LHCN-M2 (cell line): ENCODE data around the gene GPD1. TPM values are rescaled to one million over a fixed set of nuclear protein-coding genes. Genes with fewer than 3 reads are reported as not detected.

ENCODE experiments used
- DNase-seq: peaks from one replicate; pipeline ENCODE4 v3.0.0-alpha.2; 2012; ENCODE audit warnings: low read depth
- polyA plus RNA-seq: library from polyadenylated mRNA; unstranded; fragments of >200 nt; gene quantifications from one replicate; pipeline ENCODE4 v1.2.1, GENCODE V29; 2012; ENCODE audit warnings: missing spikeins
- total RNA-seq: library from RNA; depleted of rRNA; stranded (reverse); fragments of >200 nt; gene quantifications from 2 replicates; pipeline ENCODE4 v1.2.3, GENCODE V29; 2014; rRNA removed

GPD1 gene
- total RNA-seq: 0.17 TPM in 1 of 2 replicates, not detected in the other
- 0.21 TPM for polyA plus RNA-seq

DNA sequence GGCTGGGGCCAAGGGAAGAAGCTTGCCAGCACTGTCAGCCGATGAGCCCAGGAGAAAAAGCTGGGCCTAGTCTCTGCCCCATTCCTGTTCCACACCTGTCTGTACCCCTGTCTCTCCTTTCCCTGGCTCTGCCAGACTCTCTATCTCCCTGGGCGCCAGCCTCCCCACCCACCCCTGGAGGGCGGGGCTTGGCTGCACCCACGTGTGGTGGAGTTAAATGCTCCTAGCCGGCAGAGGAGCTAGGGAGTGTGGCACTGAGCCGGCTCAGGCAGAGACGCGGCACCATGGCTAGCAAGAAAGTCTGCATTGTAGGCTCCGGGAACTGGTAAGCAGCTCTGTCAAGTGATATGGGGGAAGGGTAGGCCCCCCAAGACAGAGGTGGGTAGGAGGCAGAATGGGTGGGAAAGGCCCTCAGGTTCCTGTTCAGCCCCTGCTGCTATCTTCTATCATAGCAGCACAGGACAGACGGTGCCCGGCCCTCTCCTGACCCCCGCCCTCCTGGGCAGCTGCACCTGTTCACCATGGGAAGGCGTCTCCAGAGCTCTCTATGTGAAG, at the start of gene GPD1:
Gene GPD1, plus strand, starts transcription at position 242 of the 555 bp plus-strand sequence. Its CDS starts 43 bp downstream, at position 285.
- peak; percentile 37 for DNase-seq

DNA sequence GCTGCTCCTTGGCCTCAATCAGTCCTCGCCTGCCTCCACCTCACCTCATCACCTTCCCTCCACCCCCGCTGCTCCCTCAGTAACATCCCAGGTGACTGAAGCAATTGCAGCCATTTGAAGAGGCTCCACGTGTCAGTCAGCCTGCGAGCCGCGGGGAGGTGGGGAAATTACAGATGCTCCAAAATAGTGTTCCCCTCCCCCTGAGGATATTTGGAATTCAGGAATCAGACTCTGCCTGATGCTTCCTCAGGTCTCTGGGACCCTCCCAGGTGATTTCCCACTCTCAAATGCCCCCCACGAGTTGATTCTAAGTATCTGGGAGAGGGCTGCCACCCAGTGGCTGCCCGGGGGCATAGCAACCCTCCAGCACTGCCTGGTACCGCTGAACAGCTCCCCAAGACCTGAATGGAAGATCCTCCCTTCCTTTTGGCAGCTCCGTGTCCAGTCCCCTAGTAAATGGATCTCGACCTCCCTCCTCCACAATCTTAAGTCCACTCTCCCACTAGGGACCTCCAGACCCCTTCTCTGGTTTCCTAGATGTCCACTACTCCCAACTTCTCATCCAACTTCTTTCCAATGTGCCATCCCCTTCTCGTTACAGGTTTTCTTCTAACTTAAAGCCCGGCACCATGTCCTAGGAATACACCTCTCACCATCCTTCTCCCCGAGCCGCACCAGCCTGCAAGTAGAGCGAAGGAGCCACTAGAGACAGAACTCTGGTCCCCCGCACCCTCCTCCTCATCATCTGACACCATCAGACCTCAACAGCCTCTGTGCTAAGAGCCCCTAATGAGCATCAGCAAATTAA, 47.8 kb upstream of the GPD1 start:
- peak; percentile 17 for DNase-seq

DNA sequence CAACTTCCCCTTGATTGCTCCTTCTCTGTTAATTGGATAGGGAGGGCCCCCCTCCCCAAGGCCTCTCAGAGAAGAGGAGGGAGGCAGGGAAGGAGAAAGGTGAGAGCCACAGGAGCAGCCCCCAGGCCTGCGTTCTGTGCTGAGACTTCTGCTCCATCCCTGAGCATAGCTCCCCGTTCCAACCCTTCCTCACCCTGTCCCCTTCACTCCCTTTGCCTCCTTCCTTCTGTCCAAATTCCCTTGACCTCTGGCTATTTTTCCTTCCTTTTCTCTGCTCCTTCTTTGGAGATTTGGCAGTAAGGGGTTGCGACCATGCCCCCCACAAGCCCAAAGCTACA, 47.2 kb upstream of the GPD1 start:
- DNase-seq: no peak

DNA sequence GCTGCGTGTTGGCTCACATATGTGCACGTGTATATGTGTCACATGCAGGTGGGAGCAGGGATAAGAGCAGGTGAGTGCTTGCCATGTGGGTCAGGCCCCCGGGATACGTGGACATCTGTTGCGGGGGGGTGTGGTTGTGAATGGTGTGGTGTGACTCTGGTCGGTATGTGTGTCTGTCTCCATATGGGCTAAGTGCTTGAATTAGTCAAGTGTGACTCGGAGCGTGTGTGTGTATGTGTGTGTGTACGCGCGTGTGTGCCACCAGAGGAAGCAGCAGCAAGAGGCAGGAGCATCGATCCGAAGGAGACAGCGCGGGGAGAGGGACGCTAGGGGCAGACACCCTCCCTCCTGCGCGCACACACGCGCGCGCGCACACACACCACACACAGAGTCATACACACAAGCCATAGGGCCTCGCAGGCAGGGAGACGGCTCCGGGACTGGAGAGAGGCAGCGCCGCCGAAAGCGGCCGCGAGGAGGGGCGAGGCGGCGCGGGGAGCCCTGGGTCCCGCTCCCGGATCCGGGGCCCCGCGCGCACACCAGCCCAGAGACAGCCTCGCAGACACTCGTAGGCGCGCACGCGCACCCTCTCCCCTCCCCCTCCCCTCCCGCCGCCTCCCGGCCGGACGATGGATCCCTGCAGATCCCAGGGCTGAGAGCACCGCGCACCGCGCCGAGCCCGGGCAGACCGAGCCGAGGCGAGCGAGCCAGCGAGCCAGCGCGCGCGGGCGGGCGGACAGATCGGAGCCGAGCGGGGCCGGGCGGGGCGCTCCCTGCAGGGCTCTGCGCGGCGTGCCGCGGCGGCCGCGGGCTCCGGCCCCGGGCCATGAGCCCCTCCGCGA, 46.6 kb upstream of the GPD1 start, which contains the start of gene ASIC1:
Gene ASIC1, plus strand, starts transcription at position 597 of the 842 bp plus-strand sequence. CDS start 1,171 bp downstream, outside the sequence.
- DNase-seq: peak; percentile 61

DNA sequence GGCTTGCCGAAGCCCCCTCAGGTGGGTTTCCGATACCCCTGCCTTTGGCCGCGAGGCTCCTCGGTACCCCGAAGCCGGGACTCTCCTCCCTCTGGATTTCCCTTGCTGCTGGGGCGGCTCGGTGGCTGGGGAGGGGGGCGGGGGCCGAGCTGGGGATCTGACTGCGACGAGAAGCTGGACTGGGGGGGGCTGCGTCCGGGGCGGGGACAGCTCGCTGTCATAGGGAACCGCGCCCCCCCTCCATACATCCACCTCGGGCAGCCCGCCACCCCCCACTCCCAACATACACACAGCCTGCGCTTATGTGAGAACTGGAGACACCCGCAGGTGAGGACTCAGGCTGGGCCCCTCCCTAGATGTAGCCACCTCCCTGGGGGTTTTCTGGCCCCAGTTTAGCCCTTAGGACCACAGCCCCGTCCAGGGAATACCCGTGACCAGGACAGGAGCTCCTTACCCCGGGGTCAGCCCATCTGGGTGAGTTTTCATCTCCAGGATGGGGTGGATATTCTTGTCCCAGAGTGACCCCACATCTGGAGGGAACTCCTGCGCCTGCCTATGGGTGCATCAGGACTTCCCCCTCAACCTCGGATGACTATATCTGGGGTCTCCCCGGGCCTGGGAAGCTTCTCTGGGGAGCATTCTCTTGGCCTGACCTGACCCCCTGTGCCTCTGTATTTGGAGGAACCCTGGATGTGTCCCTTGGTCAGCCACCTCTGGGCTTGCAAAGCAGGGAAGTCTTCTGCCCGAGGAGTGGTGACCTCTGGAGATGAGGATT, 45.7 kb upstream of the GPD1 start:
- no peak for DNase-seq

DNA sequence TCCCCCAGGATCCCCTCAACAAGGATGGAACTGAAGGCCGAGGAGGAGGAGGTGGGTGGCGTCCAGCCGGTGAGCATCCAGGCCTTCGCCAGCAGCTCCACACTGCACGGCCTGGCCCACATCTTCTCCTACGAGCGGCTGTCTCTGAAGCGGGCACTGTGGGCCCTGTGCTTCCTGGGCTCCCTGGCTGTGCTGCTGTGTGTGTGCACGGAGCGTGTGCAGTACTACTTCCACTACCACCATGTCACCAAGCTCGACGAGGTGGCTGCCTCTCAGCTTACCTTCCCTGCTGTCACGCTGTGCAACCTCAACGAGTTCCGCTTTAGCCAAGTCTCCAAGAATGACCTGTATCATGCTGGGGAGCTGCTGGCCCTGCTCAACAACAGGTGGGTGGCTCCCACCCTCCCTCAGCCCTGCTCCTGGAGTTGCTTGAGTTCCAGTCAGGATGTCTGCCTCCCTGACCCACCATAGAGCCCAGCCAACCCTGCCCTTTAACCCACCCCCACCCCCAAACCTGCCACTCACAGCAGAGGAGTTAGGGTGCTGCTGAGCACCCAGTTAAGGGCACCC, 45.0 kb upstream of the GPD1 start:
- DNase-seq: no peak

DNA sequence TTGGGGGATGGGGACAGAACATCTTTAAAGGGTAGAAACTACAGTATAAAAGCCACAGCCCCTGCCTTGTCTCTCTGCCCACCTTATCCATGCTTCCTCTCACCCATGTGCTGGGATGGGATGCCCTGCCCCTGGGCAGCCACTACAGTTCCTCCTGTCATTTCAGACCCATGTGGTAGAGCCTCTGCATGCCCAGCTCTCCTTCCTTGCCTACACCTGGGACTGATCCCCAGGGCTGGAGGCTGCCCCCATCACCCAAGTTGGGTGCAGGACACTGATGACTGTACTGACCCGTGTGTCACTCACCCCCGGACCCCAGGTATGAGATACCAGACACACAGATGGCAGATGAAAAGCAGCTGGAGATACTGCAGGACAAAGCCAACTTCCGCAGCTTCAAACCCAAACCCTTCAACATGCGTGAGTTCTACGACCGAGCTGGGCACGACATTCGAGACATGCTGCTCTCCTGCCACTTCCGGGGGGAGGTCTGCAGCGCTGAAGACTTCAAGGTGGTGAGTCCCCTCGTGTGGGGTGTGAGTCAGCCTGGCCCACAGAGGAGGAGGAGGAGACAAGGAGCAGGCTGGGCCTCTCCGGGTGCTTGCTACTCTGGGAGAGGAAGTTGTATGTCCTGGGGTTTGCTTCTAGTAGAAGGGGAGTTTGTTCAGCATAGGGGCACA, 44.2 kb upstream of the GPD1 start:
- DNase-seq: no peak

DNA sequence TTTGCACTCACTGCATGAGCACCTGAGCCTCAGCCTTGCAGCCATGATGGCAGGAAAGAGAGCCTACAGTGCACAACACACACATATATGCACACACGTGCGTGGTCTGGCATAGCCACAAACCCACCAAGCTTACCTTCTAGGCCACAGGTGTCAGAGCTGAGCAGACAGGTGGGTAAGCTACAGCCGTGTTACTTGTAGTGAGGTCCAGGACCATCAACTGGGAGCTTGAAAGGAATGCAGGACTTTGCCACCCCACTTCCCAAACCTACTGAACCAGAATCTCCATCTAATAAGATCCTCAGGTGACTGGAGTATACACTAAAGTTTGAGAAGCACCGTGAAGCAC, 43.7 kb upstream of the GPD1 start:
- DNase-seq: no peak

DNA sequence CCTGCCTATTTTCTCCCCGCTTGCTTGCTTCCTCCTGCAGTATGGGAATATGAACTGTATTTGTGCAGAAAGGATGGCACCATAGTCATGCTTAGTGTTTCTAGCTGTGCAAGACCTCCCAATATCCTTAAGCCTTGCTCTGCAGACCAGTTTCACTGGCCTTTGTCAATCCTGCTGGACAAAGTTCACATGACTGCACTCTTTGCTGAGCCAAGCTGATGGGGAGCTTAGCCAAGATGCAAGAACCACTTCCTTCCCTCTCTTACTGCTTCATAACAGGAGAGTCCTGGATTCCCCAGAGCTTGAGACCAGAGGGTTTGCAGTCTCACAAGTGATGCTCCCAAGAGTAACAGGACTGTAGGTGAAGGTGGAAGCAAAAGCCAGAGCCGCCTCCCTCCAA, 42.6 kb upstream of the GPD1 start:
- DNase-seq: no peak

DNA sequence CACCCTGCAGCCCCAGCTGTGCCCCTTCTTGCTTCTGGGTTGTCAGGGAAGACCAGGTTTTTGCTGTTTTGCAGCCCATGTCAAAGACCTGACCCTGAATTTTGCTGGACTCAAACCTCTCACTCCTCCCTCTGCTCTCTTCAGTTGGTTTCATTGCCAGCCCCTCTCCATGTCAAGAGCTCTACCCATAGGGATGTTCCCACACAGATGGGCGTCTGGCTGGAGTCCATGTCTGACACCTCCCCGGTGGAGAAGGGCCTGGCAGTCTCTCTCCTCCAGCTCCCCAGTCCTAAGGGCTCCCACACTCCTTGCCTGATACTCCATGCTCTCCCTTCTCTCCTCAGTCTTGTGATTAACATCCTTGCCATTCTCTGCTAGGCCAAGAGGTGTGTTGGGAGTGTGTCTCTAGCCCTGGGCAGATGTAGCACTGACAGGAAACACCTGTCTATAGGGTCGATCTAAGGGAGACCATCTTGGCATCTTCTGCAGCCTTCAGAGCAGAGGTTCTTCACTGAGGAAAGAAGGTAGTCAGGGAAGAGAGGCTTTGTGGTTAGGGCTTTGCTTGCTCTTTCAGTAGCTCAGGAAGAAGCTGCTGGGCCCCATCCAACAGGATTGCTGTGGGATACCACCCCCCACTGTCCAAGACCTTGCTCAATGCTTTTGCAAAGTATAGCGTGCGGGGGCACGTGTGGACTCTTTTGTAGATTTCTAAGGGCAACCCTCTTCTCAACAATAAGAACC, 41.7 kb upstream of the GPD1 start:
- DNase-seq: no peak

DNA sequence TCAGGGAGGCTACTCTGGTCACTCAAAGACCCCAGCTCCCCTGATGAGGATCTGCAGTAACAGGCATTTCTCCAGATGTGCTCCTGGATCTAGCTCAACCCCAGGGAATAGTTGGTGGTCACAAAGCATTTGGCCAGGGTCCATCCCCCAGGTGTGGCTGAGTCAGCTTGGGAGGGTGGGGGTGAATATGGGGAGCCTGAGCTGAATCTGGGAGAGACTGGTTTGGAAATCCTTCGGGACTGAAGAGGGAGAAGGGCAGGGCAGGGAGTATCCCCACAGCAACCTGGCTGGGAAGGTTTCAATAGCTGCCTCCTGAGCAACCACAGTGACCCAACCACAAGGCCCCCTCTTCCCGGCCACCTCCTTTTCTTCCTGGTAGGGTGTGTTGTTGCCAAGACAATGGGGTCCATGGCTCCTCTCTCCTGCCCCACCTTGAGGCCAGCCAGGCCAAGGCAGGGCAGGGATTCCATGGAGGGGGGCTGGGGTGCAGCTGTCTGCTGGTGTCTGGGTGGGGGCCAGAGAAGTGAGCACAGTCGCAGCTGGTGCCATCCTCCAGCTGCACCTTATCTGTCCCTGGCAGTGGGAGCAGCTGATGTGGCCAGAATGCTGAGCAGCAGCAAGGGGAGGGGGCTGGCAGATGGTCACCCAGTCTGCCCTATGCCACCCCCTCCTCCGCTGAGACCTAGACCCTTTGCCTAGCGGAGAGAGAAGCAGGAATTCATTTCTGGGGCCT, 40.9 kb upstream of the GPD1 start:
- DNase-seq: peak; percentile 36

DNA sequence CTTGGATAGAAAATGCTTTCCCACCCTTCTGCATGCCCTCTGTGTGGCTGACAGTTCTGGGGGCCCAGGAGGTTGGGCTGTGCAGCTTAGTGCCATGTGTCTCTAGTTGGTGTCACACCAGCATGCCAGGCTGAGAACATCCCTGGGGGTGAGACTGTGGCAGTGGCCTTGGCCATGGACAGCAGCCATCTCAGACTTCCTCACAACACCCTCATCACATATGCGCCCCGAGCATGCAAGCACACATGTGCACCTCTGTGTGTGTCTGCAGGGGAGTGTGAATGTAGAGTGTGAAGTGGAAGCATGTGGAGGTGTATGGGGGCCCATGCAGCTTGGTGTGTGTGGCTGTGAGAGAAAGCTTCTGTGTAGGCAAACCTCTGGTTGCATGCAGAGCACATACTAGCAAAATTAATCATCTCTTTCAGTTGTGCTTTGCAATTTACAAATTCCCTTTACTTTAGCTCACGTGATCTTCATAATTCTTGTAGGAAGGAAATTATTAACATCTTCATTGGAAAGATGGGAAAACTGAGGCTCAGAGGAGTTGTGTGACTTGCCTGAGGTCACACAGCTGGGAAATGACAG, 38.0 kb upstream of the GPD1 start:
- DNase-seq: no peak

DNA sequence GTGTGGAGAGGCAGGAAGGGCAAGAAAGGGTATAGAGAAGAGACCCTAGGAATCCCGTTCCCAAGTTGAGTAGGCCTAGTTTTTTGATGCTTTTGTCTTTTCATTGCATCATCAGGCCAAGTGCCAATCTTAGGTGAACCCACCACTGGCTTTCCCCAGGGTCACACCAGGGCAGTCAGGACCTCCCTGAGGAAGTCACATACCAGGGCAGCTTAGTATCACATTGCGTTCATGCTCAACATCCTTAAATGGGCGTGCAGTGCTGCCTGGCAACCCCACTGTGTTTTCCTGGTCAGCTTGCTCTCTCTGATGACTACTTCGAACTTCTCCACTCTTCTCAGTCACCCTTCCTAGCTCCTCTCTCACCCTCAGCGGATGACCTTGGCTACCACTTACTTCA, 37.4 kb upstream of the GPD1 start:
- DNase-seq: peak; percentile 72

DNA sequence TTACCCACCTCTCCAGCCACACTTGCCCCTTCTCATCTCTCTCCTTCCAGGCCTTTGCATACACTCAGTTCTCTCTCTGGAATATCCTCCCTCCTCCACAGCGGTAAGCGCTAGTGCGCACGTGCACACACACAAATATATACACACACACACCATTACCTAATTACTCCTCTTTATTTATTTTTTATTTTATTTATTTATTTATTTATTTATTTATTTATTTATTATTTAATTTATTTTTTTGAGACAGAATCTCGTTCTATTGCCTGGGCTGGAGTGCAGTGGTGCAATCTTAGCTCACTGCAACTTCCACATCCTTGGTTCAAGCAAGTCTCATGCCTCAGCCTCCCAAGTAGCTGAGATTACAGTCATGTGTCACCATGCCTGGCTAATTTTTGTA, 34.7 kb upstream of the GPD1 start:
- DNase-seq: no peak

DNA sequence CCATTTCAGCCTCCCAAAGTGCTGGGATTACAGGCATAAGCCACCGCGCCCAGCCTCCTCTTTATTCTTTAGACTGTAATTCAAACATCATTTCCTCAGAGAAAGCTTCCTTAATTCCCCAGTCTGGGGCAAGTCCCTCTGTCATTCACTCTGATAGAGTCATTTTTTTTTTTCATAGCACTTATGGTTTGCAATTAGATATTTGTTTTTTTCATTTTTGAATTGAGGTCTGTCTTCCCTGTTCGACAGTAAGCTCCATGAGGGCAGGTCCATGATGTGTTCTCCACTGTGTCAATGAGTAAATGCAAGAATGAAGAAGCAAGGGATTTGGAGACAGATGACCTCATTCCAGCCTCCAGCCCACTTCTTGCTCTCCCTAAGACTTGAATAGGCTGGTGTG, 34.3 kb upstream of the GPD1 start:
- no peak for DNase-seq

DNA sequence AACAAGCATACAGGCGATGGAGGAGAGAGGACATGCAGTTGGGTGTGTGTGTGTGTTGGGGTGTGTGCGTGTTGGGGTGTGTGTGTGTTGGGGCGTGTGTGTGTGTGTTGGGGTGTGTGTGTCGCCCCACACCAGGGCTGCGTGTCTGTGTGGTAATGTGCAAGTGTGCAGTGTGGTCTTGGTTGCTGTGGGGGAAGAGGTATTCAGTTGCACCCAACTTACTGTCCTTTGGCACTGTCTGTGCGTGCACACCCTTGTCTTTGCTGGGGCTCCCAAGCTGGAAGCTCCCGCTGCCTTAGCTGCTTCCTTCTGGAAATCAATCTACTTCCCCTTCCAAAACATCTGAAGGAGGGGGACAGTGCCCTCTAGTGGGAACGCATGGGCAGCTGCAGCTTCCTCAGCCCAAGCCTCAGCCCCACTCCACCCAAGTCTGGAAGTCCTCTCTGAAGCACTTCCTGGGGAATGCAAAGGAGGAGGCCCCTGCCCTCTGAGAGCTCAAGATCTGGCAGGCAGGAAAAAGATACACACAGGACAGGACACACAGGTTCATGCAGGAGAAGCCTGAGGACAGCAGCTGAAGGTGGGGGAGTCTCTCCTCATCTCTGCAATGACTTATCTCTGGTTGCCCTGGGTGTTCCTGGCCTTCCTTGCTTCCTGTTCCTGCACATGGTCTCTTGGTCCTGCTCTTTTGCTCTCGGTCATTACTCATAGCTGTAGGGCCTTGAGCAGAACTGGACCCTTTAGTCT, 33.3 kb upstream of the GPD1 start:
- DNase-seq: peak; percentile 79

DNA sequence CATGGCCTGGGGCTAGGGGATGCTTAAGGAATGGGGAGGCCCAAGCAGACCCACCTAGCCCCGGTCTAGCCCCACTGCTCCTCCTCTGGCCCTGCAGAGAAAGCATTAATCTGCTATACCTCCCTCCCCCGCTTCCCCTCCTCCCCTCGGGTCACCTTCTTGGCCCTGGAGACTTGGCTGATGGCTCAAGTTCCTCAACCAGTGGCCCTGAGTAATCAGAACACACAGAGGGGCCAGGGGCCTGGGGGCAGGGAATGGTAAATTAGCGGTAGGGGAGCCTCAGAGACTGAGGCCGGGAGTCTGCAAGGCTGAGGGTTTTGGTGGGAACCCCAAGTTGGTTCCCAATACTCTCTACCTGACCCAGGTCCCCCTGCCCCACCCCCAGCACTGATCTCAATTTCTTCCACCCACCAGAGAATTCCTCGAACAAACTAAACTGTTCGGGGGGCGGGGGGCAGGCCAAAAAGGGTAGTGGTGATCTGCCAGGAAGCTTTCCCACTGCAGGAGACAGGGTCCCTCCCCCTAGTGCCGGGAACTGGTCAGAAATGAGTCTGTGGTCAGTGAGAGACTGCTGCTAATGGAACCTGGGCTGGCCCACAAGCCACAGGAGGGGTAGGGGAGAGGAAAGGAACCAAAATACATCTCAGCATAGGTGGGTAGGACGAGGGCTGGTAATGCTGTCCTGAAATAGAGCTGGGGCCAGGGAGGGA, 31.5 kb upstream of the GPD1 start:
- no peak for DNase-seq

DNA sequence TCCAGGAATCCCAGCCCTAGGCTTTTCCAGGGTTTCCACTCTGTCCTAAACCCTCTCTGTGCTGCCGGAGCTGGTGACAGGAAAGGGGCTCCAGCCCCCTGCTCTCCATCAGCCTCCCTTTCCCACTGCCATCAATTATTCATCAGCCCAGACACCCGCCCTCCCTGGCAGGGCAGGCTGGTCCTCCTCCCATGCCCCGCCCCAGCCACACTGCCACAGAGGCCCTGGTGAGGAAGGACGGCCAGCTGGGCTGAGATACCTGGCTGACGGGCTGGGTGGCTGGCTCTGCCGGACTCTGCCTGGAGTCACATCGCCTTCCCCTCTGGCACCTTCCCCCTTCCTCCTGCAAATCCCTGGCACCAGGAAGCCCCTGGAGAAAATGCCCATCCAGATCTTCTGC, 30.6 kb upstream of the GPD1 start:
- DNase-seq: no peak
